ENCODE data around the gene CCND1.

The CCND1 gene

GRCh38 chr11:69664103-69664775, 23.3 kb downstream of the CCND1 start:
- TF ChIP-seq POLR2AphosphoS5 (IDR thresholded peaks at IDR 0.05; ENCODE audit: low read depth, low read length) = no peak
- no peak for TF ChIP-seq FOXP2 (optimal IDR thresholded peaks at IDR 0.05; ENCODE audit: borderline replicate concordance, extremely low read depth, extremely low read length, insufficient read depth)
- TF ChIP-seq SIN3A (IDR thresholded peaks at IDR 0.05; ENCODE audit: borderline replicate concordance, insufficient read depth, low read length) = no peak
- TF ChIP-seq TAF1 (IDR thresholded peaks at IDR 0.05; ENCODE audit: borderline replicate concordance, insufficient read depth, low read length) = no peak
- TF ChIP-seq, protein P1, sequence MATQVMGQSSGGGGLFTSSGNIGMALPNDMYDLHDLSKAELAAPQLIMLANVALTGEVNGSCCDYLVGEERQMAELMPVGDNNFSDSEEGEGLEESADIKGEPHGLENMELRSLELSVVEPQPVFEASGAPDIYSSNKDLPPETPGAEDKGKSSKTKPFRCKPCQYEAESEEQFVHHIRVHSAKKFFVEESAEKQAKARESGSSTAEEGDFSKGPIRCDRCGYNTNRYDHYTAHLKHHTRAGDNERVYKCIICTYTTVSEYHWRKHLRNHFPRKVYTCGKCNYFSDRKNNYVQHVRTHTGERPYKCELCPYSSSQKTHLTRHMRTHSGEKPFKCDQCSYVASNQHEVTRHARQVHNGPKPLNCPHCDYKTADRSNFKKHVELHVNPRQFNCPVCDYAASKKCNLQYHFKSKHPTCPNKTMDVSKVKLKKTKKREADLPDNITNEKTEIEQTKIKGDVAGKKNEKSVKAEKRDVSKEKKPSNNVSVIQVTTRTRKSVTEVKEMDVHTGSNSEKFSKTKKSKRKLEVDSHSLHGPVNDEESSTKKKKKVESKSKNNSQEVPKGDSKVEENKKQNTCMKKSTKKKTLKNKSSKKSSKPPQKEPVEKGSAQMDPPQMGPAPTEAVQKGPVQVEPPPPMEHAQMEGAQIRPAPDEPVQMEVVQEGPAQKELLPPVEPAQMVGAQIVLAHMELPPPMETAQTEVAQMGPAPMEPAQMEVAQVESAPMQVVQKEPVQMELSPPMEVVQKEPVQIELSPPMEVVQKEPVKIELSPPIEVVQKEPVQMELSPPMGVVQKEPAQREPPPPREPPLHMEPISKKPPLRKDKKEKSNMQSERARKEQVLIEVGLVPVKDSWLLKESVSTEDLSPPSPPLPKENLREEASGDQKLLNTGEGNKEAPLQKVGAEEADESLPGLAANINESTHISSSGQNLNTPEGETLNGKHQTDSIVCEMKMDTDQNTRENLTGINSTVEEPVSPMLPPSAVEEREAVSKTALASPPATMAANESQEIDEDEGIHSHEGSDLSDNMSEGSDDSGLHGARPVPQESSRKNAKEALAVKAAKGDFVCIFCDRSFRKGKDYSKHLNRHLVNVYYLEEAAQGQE (IDR thresholded peaks at IDR 0.05; ENCODE audit: insufficient read depth in 1 of 2, low read depth in 2 of 2, low read length in 2 of 2) = no peak

GRCh38 chr11:69664901-69665300, 23.9 kb downstream of the CCND1 start:
- no peak for TF ChIP-seq FOXP2 (optimal IDR thresholded peaks at IDR 0.05; ENCODE audit: borderline replicate concordance, extremely low read depth, extremely low read length, insufficient read depth)
- TF ChIP-seq TAF1 (IDR thresholded peaks at IDR 0.05; ENCODE audit: borderline replicate concordance, insufficient read depth, low read length) = no peak
- no peak for TF ChIP-seq POLR2AphosphoS5 (IDR thresholded peaks at IDR 0.05; ENCODE audit: low read depth, low read length)
- no peak for TF ChIP-seq SIN3A (IDR thresholded peaks at IDR 0.05; ENCODE audit: borderline replicate concordance, insufficient read depth, low read length)

DNA sequence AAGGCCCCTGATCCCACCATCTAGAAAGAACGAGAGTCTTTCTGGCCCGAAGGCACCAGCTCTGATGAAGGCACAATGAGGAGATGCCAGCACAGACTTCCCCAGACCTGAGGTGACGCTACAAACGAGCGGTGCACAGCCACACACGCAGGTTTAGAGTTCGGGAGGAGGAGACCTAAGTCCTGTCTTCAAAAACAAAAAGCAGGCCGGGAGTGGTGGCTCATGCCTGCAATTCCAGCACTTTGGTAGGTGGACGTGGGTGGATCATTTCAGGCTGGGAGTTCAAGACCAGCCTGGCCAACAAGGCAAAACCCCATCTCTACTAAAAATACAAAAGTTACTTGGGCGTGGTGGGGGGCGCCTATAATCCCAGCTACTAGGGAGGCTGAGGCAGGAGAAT, 24.7 kb downstream of the CCND1 start:
- TF ChIP-seq TAF1 (IDR thresholded peaks at IDR 0.05; ENCODE audit: borderline replicate concordance, insufficient read depth, low read length) (no peak), POLR2AphosphoS5 (IDR thresholded peaks at IDR 0.05; ENCODE audit: low read depth, low read length) (no peak), FOXP2 (optimal IDR thresholded peaks at IDR 0.05; ENCODE audit: borderline replicate concordance, extremely low read depth, extremely low read length, insufficient read depth) (no peak), SIN3A (IDR thresholded peaks at IDR 0.05; ENCODE audit: borderline replicate concordance, insufficient read depth, low read length) (no peak)
- TF ChIP-seq, protein P1 (IDR thresholded peaks at IDR 0.05; ENCODE audit: insufficient read depth in 1 of 2, low read depth in 2 of 2, low read length in 2 of 2) = no peak

- no peak for TF ChIP-seq SIN3A (IDR thresholded peaks at IDR 0.05; ENCODE audit: borderline replicate concordance, insufficient read depth, low read length)
- TF ChIP-seq FOXP2 (optimal IDR thresholded peaks at IDR 0.05; ENCODE audit: borderline replicate concordance, extremely low read depth, extremely low read length, insufficient read depth) = no peak
- TF ChIP-seq, protein P1 (IDR thresholded peaks at IDR 0.05; ENCODE audit: insufficient read depth in 1 of 2, low read depth in 2 of 2, low read length in 2 of 2) = no peak
- TF ChIP-seq POLR2AphosphoS5 (IDR thresholded peaks at IDR 0.05; ENCODE audit: low read depth, low read length) = no peak
- TF ChIP-seq TAF1 (IDR thresholded peaks at IDR 0.05; ENCODE audit: borderline replicate concordance, insufficient read depth, low read length) = no peak
These were observed 25.3 kb downstream of the CCND1 start for GRCh38 chr11:69666261-69666660.

DNA sequence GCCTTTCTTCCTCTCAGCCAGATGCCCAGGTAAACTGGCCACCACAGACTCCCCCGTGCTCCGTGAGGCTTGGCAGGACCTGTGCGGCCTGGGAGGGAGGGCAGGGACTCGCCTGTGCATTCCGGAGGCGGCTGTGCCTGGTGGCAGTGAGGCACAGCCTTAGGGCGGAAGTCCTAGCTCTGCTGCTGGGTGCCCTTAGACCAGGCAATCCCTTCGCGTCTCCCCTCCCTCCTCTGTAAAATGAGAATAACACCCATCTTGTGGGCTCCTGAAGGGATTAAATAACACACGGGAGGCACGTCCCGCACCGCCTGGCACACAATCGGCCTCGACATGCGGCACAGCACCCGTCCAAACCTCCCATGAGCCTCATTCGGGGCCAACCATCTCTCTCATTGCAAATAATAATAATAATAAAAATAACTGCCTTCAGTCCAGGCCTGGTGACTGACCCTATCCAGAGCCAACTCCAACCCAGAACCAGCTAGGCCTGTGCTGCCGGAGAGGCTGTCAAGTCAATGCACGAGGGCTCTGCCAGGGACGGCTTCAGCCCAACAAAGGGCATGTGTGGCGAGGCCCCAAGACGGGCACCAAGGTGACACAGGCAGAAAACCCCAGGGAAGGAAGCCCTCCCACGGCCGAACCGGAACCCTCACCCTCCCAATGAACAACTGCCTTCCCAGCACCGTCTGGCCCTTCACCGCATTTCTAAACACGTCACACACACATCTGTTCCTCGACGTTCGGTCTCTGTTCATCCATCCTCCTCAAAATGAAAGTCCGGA, 26.0 kb downstream of the CCND1 start:
- TF ChIP-seq, protein P1 (IDR thresholded peaks at IDR 0.05; ENCODE audit: insufficient read depth in 1 of 2, low read depth in 2 of 2, low read length in 2 of 2) = no peak
- TF ChIP-seq FOXP2 (optimal IDR thresholded peaks at IDR 0.05; ENCODE audit: borderline replicate concordance, extremely low read depth, extremely low read length, insufficient read depth) (no peak), POLR2AphosphoS5 (IDR thresholded peaks at IDR 0.05; ENCODE audit: low read depth, low read length) (no peak), SIN3A (IDR thresholded peaks at IDR 0.05; ENCODE audit: borderline replicate concordance, insufficient read depth, low read length) (no peak), TAF1 (IDR thresholded peaks at IDR 0.05; ENCODE audit: borderline replicate concordance, insufficient read depth, low read length) (no peak)

Measured in PFSK-1 (cell line).